Hepatocyte (in vitro differentiated cells): Measurements from ENCODE around the gene ZMIZ1.

Source experiments
- EZH2 ChIP-seq: fragments of 200-600 bp; sonication (generic); IDR thresholded peaks from 2 replicates; pipeline ENCODE4 v1.6.1; 2016; ENCODE audit warnings: antibody characterized with exemption, mild to moderate bottlenecking, borderline replicate concordance
- EZH2phosphoT487 ChIP-seq: fragments of 200-600 bp; sonication (generic); IDR thresholded peaks from one replicate; pipeline ENCODE4 v1.6.1; 2018; ENCODE audit warnings: antibody characterized with exemption, mild to moderate bottlenecking, low read depth, moderate library complexity; ENCODE audit not compliant: unreplicated experiment, severe bottlenecking
- TF ChIP-seq, protein P1 (sequence below): fragments of 200-600 bp; sonication (generic); IDR thresholded peaks from 2 replicates; pipeline ENCODE4 v1.5.1; 2016; ENCODE audit warnings: antibody characterized with exemption, mild to moderate bottlenecking; ENCODE audit not compliant: poor library complexity

DNA sequence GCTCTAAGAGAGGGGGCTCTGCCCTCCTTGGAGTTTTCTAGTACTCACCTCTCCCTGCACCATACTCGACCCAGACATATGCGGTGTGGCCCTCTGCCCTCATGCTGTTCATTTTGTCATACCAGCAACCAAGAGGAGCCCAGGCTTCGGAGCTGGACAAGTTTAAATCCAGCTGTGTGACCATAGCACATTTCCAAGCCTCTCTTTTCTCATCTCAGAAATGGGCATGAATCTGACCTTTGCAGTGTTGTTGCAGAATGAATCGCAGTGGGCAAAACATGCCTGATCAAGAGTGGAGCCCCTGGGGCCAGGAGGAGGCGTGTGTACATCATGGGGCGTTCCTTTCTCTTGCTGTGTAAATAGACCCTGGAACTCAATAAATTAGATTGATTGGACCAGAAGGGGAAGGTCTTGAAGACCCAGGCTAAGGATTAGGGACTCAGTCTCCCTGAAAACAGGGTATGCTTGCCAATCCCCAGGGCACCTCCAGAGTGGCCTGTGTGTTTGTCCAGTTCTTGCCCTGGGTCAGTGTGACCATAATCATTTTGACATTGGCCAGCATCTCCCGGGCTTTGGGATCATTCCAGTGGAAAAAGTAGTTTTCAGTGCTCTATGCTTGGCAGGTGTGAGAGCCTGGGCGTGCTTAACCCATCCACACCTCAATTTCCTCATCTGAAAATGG, 59.6 kb downstream of the ZMIZ1 start:
- TF ChIP-seq, protein P1, sequence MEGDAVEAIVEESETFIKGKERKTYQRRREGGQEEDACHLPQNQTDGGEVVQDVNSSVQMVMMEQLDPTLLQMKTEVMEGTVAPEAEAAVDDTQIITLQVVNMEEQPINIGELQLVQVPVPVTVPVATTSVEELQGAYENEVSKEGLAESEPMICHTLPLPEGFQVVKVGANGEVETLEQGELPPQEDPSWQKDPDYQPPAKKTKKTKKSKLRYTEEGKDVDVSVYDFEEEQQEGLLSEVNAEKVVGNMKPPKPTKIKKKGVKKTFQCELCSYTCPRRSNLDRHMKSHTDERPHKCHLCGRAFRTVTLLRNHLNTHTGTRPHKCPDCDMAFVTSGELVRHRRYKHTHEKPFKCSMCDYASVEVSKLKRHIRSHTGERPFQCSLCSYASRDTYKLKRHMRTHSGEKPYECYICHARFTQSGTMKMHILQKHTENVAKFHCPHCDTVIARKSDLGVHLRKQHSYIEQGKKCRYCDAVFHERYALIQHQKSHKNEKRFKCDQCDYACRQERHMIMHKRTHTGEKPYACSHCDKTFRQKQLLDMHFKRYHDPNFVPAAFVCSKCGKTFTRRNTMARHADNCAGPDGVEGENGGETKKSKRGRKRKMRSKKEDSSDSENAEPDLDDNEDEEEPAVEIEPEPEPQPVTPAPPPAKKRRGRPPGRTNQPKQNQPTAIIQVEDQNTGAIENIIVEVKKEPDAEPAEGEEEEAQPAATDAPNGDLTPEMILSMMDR: no peak
- TF ChIP-seq EZH2 (no peak), EZH2phosphoT487 (no peak)
